Immature natural killer cell (primary cell): ENCODE results near the gene METAP1D. TPM values are rescaled to one million over a fixed set of nuclear protein-coding genes. Genes with fewer than 3 reads are reported as not detected.

Source experiments
- DNase-seq, 3 donors: peaks; one replicate each; pipeline ENCODE4 v3.0.0; 2022; ENCODE audit warnings: mixed read lengths in 1 of 3
- H3K27ac Mint-ChIP-seq, 6 donors: one replicate each; pipeline ENCODE4 v1.8.0; 2020; ENCODE audit warnings: mixed read lengths in 6 of 6, mild to moderate bottlenecking in 5 of 6, inconsistent platforms in 4 of 6, moderate library complexity in 3 of 6
- H3K27me3 Mint-ChIP-seq, 3 donors: one replicate each; pipeline ENCODE4 v1.8.0; 2020 to 2021; ENCODE audit warnings: low read depth in 3 of 3, mild to moderate bottlenecking in 3 of 3, mixed read lengths in 3 of 3, moderate library complexity in 3 of 3, inconsistent platforms in 1 of 3
- H3K36me3 Mint-ChIP-seq, 3 donors: one replicate each; pipeline ENCODE4 v1.8.0; 2020; ENCODE audit warnings: mixed read lengths in 3 of 3, inconsistent platforms in 2 of 3, mild to moderate bottlenecking in 2 of 3
- H3K4me1 Mint-ChIP-seq, 2 donors: one replicate each; pipeline ENCODE4 v1.8.0; 2020; ENCODE audit warnings: inconsistent platforms in 2 of 2, mild to moderate bottlenecking in 2 of 2, mixed read lengths in 2 of 2, moderate library complexity in 1 of 2
- H3K4me3 Mint-ChIP-seq, 5 donors: one replicate each; pipeline ENCODE4 v1.8.0; 2020; ENCODE audit warnings: mild to moderate bottlenecking in 5 of 5, mixed read lengths in 5 of 5, inconsistent platforms in 3 of 5, moderate library complexity in 3 of 5
- H3K9me3 Mint-ChIP-seq, 6 donors: one replicate each; pipeline ENCODE4 v1.8.0; 2020; ENCODE audit warnings: mild to moderate bottlenecking in 6 of 6, mixed read lengths in 6 of 6, inconsistent platforms in 4 of 6, moderate library complexity in 3 of 6
- polyA plus RNA-seq, 3 donors: library from polyadenylated mRNA; unstranded; fragments of 300-500 nt; fragmentation: Illumina TruSeq; gene quantifications; one replicate each; pipeline ENCODE4 v1.2.3, GENCODE V29; 2021

The METAP1D gene
- polyA plus RNA-seq, 3 donors from 2014 or later: 0.46 to 2.2 TPM; not detected in 1

DNA sequence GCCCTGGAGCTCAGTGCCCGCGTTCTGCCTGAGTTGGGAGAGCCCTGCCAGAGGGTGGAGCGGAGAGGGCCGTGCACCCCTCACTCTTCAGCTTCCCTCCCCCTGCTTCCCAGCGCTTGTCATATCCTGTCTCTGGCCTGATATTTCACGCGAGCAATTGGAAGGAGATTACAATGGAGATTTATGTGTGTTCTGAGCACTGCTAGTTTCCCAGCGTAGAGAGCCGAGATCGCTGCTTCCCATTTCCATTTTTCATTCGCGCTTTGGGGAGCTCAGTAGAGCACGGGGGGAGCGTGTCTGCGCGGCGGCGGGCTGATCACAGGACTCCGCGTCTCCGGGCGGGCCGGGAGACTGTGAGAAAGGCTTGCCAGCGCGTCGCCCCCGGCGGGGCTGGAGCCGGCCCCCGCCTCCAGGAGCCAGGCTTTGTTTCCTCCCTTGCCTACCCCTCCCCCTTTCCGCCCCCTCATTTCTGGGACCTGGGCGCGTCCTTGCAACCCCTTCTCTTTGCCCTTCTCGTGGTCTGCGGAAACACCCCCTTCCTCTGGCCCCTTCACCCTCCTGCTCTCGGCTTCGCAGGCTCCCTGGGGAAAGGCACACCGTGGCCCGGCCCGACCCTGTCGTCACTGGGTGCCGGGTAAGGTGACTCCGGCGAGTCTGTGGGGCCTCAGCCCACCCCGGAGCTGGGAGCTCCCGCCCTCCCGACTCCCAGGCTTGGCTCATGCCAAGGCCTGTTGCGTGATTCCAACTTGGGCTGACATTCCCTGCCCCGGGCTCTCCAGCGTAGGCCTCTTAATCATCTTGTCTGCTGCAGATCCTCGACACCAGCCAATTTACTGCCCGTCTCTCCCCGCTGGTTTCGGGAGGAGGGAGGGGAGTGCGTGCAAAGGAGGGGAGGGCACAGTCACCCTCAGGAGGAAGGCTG is 97.1 kb downstream of the METAP1D start:
- Mint-ChIP-seq H3K27ac (peak overlapping the region in 1 of 6 donors; percentile 80), H3K36me3 (peaks cover 0 to 5% (median 0%) of the 10 kb centered on the region in 3 donors), H3K4me3 (peak overlapping the region; percentile 47 to 77 (median 67)), H3K9me3 (peaks cover 0 to 17% (median 0%) of the 10 kb centered on the region in 6 donors), H3K4me1 (peaks cover 47 to 61% of the 10 kb centered on the region in 2 donors), H3K27me3 (peaks cover 57 to 82% (median 67%) of the 10 kb centered on the region in 3 donors)
- DNase-seq: no peak

- Mint-ChIP-seq H3K27ac (no peak overlapping the region), H3K9me3 (peaks cover 0 to 14% (median 0%) of the 10 kb centered on the region in 6 donors), H3K4me1 (peaks cover 53 to 69% of the 10 kb centered on the region in 2 donors), H3K36me3 (peaks cover 0 to 5% (median 0%) of the 10 kb centered on the region in 3 donors), H3K4me3 (peak overlapping the region in 1 of 5 donors; percentile 44), H3K27me3 (peaks cover 51 to 81% (median 70%) of the 10 kb centered on the region in 3 donors)
- no peak for DNase-seq
Measured at GRCh38 chr2:172097557-172098131, 97.9 kb downstream of the METAP1D start.

- no peak for DNase-seq
- Mint-ChIP-seq H3K27me3 (peaks cover 51 to 82% (median 70%) of the 10 kb centered on the region in 3 donors), H3K36me3 (peaks cover 0 to 5% (median 0%) of the 10 kb centered on the region in 3 donors), H3K4me1 (peaks cover 55 to 71% of the 10 kb centered on the region in 2 donors), H3K27ac (peak overlapping the region in 2 of 6 donors; percentile 67 to 79), H3K9me3 (peaks cover 0 to 11% (median 0%) of the 10 kb centered on the region in 6 donors), H3K4me3 (peak overlapping the region; percentile 36 to 75 (median 47))
Measured at GRCh38 chr2:172098287-172098649, 98.5 kb downstream of the METAP1D start.

- Mint-ChIP-seq H3K4me3 (peak overlapping the region; percentile 36 to 75 (median 47)), H3K27me3 (peaks cover 51 to 82% (median 67%) of the 10 kb centered on the region in 3 donors), H3K36me3 (peaks cover 0 to 5% (median 0%) of the 10 kb centered on the region in 3 donors), H3K4me1 (peaks cover 58 to 71% of the 10 kb centered on the region in 2 donors), H3K9me3 (peaks cover 0 to 9% (median 0%) of the 10 kb centered on the region in 6 donors), H3K27ac (peak overlapping the region in 2 of 6 donors; percentile 67 to 79)
- DNase-seq: peak in 1 of 3 donors; percentile 48
Measured at GRCh38 chr2:172098650-172099471, 99.1 kb downstream of the METAP1D start.

- H3K4me1 Mint-ChIP-seq: peaks cover 57 to 72% of the 10 kb centered on the region in 2 donors
Measured at GRCh38 chr2:172099472-172100079, 99.8 kb downstream of the METAP1D start.

DNA sequence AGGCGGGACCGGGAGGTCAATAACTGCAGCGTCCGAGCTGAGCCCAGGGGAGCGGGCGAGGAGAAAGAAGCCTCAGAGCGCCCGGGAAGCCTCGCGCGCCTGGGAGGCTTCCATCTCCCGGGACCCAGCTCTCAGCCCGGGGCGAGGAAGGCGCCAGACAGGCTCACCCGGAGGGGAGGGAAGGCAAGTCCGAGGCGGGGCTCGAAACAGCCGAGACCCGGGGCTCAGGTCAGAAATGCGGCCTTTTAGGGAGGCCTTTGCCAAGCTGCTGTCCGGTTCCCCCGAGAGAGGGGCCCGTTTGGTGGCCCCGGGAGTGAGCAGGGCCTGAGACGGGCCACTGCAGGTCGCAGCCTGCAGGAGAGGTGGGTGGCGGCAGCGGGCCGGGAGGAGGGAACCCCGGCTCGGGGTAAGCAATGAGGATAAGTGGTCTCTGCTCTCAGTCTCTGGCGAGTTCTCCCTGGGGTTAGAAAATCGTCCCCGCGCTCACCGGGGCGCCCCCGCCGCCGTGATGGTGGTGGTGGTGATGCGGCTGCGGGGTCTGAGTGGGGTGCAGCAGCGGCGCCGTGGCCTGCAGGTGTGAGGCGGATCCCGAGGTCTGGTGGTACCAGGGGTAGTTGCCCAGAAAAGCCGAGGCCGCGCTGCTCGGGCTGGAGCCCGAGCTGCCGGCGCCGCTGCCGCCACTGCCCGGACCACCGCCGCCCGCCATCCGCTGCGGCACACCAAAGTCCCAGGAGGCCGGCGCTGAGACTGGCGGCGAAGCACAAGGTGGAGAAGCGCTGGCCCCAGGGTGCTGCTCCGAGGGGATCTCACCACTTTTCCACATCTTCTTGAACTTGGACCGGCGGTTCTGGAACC is 100.6 kb downstream of the METAP1D start:
- Mint-ChIP-seq H3K9me3 (peaks cover 0 to 5% (median 0%) of the 10 kb centered on the region in 6 donors), H3K36me3 (peaks cover 0 to 5% (median 0%) of the 10 kb centered on the region in 3 donors), H3K27me3 (peaks cover 47 to 84% (median 70%) of the 10 kb centered on the region in 3 donors), H3K27ac (peak overlapping the region in 3 of 6 donors; percentile 35 to 88 (median 70)), H3K4me3 (peak overlapping the region; percentile 42 to 93 (median 77)), H3K4me1 (peaks cover 54 to 74% of the 10 kb centered on the region in 2 donors)
- DNase-seq: peak in 1 of 3 donors; percentile 27

More at GRCh38 chr2:172099472-172100079, 99.8 kb downstream of the METAP1D start:
- Mint-ChIP-seq H3K36me3 (peaks cover 0 to 5% (median 0%) of the 10 kb centered on the region in 3 donors), H3K27me3 (peaks cover 50 to 81% (median 69%) of the 10 kb centered on the region in 3 donors), H3K9me3 (peaks cover 0 to 6% (median 0%) of the 10 kb centered on the region in 6 donors), H3K27ac (no peak overlapping the region), H3K4me3 (peak overlapping the region in 2 of 5 donors; percentile 14 to 27)
- no peak for DNase-seq

- Mint-ChIP-seq H3K36me3 (peaks cover 0 to 5% (median 0%) of the 10 kb centered on the region in 3 donors), H3K27me3 (peaks cover 38 to 84% (median 70%) of the 10 kb centered on the region in 3 donors), H3K4me1 (peaks cover 48 to 74% of the 10 kb centered on the region in 2 donors), H3K27ac (peak overlapping the region in 3 of 6 donors; percentile 70 to 88 (median 85)), H3K4me3 (peak overlapping the region; percentile 77 to 93 (median 88)), H3K9me3 (peaks cover 0 to 4% (median 0%) of the 10 kb centered on the region in 6 donors)
- DNase-seq: no peak
Measured at GRCh38 chr2:172100935-172101820, 101.4 kb downstream of the METAP1D start.

- Mint-ChIP-seq H3K4me1 (peaks cover 47 to 71% of the 10 kb centered on the region in 2 donors), H3K27ac (peak overlapping the region in 5 of 6 donors; percentile 59 to 88 (median 78)), H3K9me3 (peaks cover 0 to 4% (median 0%) of the 10 kb centered on the region in 6 donors), H3K36me3 (peaks cover 0 to 5% (median 0%) of the 10 kb centered on the region in 3 donors), H3K27me3 (peaks cover 33 to 85% (median 70%) of the 10 kb centered on the region in 3 donors), H3K4me3 (peak overlapping the region; percentile 77 to 93 (median 88))
- peak; percentile 72 to 73 (median 73) for DNase-seq
Measured at GRCh38 chr2:172101821-172102390, 102.2 kb downstream of the METAP1D start.

- Mint-ChIP-seq H3K27ac (peak within 1 kb of the TSS in 5 of 6 donors; percentile 78 to 89 (median 85)), H3K4me1 (peaks cover 46 to 67% of the 10 kb centered on the region in 2 donors), H3K36me3 (peaks cover 0 to 5% (median 0%) of the 10 kb centered on the region in 3 donors), H3K9me3 (peaks cover 0 to 4% (median 0%) of the 10 kb centered on the region in 6 donors), H3K27me3 (peaks cover 33 to 82% (median 69%) of the 10 kb centered on the region in 3 donors), H3K4me3 (peak within 1 kb of the TSS; percentile 77 to 93 (median 88))
- peak; percentile 76 to 78 (median 77) for DNase-seq
Measured at GRCh38 chr2:172102391-172103359, 102.9 kb downstream of the METAP1D start, which contains the start of gene DLX2. Gene DLX2 (minus strand): TSS chr2:172102900. CDS start chr2:172102538, 362 bp downstream.
